Activated naive CD4-positive, alpha-beta T cell treated with anti-CD3 and anti-CD28 coated beads, Interleukin-2, amount 10 ng/mL, durations not matched to agents 7 days and 5 days (primary cell): ENCODE results near the gene GLP1R.
A peak's percentile ranks its signal among the peaks of the same experiment; 100 is the strongest.

Experiments
- CTCF ChIA-PET: fragments of 350-600 bp; sonication (Branson Sonifier 250); formaldehyde crosslinking; loops from one replicate; lab custom pipeline; 2021; ENCODE audit warnings: antibody characterized with exemption; lab: Charles Lee
- DNase-seq: peaks from one replicate; pipeline ENCODE4 v3.0.0-alpha.2; 2020
- H3K27ac Mint-ChIP-seq: one replicate; pipeline ENCODE4 v1.8.0; 2021; ENCODE audit warnings: mild to moderate bottlenecking, moderate library complexity, mixed read lengths
- H3K27me3 Mint-ChIP-seq: one replicate; pipeline ENCODE4 v1.8.0; 2021; ENCODE audit warnings: mild to moderate bottlenecking, mixed read lengths
- H3K36me3 Mint-ChIP-seq: one replicate; pipeline ENCODE4 v1.8.0; 2021; ENCODE audit warnings: mixed read lengths
- H3K4me1 Mint-ChIP-seq: one replicate; pipeline ENCODE4 v1.8.0; 2021; ENCODE audit warnings: mixed read lengths
- H3K4me3 Mint-ChIP-seq: one replicate; pipeline ENCODE4 v1.8.0; 2021; ENCODE audit warnings: mild to moderate bottlenecking, moderate library complexity, mixed read lengths
- H3K9me3 Mint-ChIP-seq: one replicate; pipeline ENCODE4 v1.8.0; 2021; ENCODE audit warnings: mixed read lengths

Gene GLP1R

GRCh38 chr6:39092124-39092523 is 43.5 kb downstream of the GLP1R start:
- H3K27me3 Mint-ChIP-seq, result peaks cover 41% of the 10 kb centered on the region
- no peak overlapping the region for H3K4me3 Mint-ChIP-seq
- H3K4me1 Mint-ChIP-seq, result no peaks in the 10 kb centered on the region
- CTCF ChIA-PET, result interaction anchor here (1.0 to 1.7 kb wide), 3 partner anchors 10 to 219 kb away, joined by 3 to 5 read pairs (median 5); no protein-coding TSS in a partner anchor
- H3K9me3 Mint-ChIP-seq, result no peaks in the 10 kb centered on the region
- no peak overlapping the region for H3K27ac Mint-ChIP-seq
- DNase-seq, result no peak
- no peaks in the 10 kb centered on the region for H3K36me3 Mint-ChIP-seq

GRCh38 chr6:39093149-39093708 is 44.6 kb downstream of the GLP1R start:
- Mint-ChIP-seq H3K27ac (no peak overlapping the region), H3K9me3 (no peaks in the 10 kb centered on the region), H3K4me1 (no peaks in the 10 kb centered on the region), H3K36me3 (no peaks in the 10 kb centered on the region), H3K27me3 (peaks cover 33% of the 10 kb centered on the region), H3K4me3 (no peak overlapping the region)
- no peak for DNase-seq
- CTCF ChIA-PET, result interaction anchor here (1.1 to 1.7 kb wide), 2 partner anchors 9 kb away, joined by 3 to 5 read pairs; no protein-coding TSS in a partner anchor

- Mint-ChIP-seq H3K4me1 (peaks cover 4% of the 10 kb centered on the region), H3K27ac (no peak overlapping the region), H3K36me3 (no peaks in the 10 kb centered on the region), H3K9me3 (no peaks in the 10 kb centered on the region), H3K27me3 (peaks cover 14% of the 10 kb centered on the region), H3K4me3 (no peak overlapping the region)
- CTCF ChIA-PET, result no interaction called here
- DNase-seq, result no peak
Observed at GRCh38 chr6:39095578-39095977, 47.0 kb downstream of the GLP1R start.

DNA sequence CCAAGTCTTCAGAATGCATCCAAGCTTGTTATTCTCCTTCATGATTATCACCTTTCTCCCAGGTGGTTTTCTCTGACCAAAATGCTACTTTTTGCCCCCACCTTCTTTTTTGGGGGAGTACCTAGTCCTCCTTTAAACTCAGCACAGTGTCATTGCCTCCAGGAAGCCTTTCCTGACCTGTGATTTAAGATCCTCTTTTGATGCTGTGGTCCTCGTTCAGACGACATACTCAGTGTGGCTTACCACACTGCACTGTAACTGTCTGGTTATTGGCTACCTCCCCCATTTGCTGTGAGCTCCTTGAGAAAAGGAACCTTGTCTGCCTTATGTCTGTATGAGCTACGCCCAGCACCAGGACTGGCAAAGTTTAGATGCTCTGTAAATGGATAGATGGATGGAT is 51.8 kb downstream of the GLP1R start:
- CTCF ChIA-PET, result interaction anchor here (1.1 to 1.8 kb wide), 3 partner anchors 12 to 203 kb away, joined by 3 to 4 read pairs (median 3); no protein-coding TSS in a partner anchor
- Mint-ChIP-seq H3K9me3 (no peaks in the 10 kb centered on the region), H3K4me1 (peaks cover 9% of the 10 kb centered on the region), H3K27me3 (no peaks in the 10 kb centered on the region), H3K36me3 (peaks cover 12% of the 10 kb centered on the region), H3K27ac (no peak overlapping the region), H3K4me3 (no peak overlapping the region)
- DNase-seq, result peak; percentile 35

DNA sequence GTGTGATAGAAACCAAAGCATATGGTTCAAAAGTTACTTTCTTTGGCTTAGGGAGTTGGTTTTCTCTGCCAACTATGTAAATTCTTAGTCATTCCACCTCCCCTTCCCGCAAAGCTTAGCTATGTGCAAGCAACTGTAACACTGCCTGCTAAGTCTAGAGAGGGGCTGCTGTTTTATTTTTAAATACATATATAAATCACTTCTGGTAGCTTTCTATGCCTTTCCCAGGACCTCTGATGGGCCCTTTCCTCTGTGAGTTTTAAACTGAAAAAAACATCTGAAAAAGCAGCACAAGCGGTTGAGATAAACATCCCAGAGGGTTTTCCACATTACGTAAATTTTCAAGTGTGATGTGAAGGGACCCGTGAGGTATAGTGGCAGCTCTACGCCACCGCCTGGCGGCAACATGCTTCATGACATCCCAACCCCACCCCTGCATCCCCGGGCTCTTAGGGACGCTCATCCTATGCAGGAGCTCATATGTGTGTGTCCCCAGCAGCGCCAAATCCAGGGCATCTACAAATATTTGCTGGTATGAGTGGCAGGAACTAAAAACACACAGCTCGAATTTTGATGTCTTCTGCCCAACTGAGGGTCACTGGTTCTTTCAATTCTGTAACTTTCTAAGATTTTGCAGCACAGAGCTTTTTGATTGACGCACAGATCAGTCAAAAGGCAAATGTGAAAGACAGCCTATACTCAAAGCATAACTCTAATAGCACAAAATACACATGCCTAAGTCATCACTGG is 53.7 kb downstream of the GLP1R start:
- H3K4me3 Mint-ChIP-seq, result no peak overlapping the region

GRCh38 chr6:39102821-39103136 is 54.2 kb downstream of the GLP1R start:
- Mint-ChIP-seq H3K36me3 (peaks cover 24% of the 10 kb centered on the region), H3K4me3 (no peak overlapping the region), H3K4me1 (peaks cover 9% of the 10 kb centered on the region), H3K27me3 (no peaks in the 10 kb centered on the region), H3K9me3 (no peaks in the 10 kb centered on the region), H3K27ac (no peak overlapping the region)
- CTCF ChIA-PET, result interaction anchor here (1.2 kb wide), 1 partner anchor 64 kb away, joined by 4 read pairs; no protein-coding TSS in a partner anchor
- DNase-seq, result no peak

More for the DNA sequence above, 53.7 kb downstream of the GLP1R start:
- H3K36me3 Mint-ChIP-seq, result peaks cover 24% of the 10 kb centered on the region
- CTCF ChIA-PET, result interaction anchor here (0.7 to 1.2 kb wide), 3 partner anchors 9 to 64 kb away, joined by 4 to 5 read pairs (median 4); no protein-coding TSS in a partner anchor
- no peaks in the 10 kb centered on the region for H3K27me3 Mint-ChIP-seq
- no peak for DNase-seq
- no peak overlapping the region for H3K27ac Mint-ChIP-seq
- H3K9me3 Mint-ChIP-seq, result no peaks in the 10 kb centered on the region
- H3K4me1 Mint-ChIP-seq, result peaks cover 9% of the 10 kb centered on the region

GRCh38 chr6:39104528-39104927 is 55.9 kb downstream of the GLP1R start:
- no peaks in the 10 kb centered on the region for H3K9me3 Mint-ChIP-seq
- H3K4me3 Mint-ChIP-seq, result no peak overlapping the region
- H3K27me3 Mint-ChIP-seq, result no peaks in the 10 kb centered on the region
- H3K27ac Mint-ChIP-seq, result no peak overlapping the region
- H3K36me3 Mint-ChIP-seq, result peaks cover 32% of the 10 kb centered on the region
- CTCF ChIA-PET, result no interaction called here
- peaks cover 14% of the 10 kb centered on the region for H3K4me1 Mint-ChIP-seq
- no peak for DNase-seq

DNA sequence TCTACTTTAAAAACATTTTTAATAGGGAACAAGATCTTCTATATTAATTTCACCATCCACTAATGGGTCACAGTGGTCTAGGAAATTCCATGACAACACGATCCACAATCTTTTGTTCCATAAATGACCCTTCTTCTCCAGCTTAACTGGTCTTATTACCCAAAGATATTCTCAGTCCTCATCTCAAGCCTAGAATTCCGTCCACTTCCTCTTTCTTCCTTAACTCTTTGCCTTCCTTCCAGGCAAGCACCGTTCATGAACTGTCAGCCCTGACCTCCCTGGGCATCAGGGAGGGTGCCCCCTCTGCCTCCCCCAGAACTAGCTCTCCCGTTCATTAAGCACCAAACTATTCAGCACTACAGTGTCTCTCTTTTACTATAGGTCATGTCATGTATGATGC is 58.5 kb downstream of the GLP1R start:
- CTCF ChIA-PET, result interaction anchor here (0.7 kb wide), 1 partner anchor 231 kb away, joined by 3 read pairs; no protein-coding TSS in a partner anchor
- no peaks in the 10 kb centered on the region for H3K9me3 Mint-ChIP-seq
- no peak overlapping the region for H3K27ac Mint-ChIP-seq
- H3K4me1 Mint-ChIP-seq, result peaks cover 26% of the 10 kb centered on the region
- peaks cover 45% of the 10 kb centered on the region for H3K36me3 Mint-ChIP-seq
- H3K4me3 Mint-ChIP-seq, result no peak overlapping the region
- no peak for DNase-seq
- no peaks in the 10 kb centered on the region for H3K27me3 Mint-ChIP-seq

- Mint-ChIP-seq H3K27ac (no peak overlapping the region), H3K27me3 (no peaks in the 10 kb centered on the region), H3K9me3 (no peaks in the 10 kb centered on the region), H3K4me3 (no peak overlapping the region), H3K4me1 (peaks cover 32% of the 10 kb centered on the region), H3K36me3 (peaks cover 49% of the 10 kb centered on the region)
- DNase-seq, result no peak
- CTCF ChIA-PET, result no interaction called here
Observed at GRCh38 chr6:39107641-39108040, 59.1 kb downstream of the GLP1R start.

GRCh38 chr6:39108041-39108839 is 59.7 kb downstream of the GLP1R start:
- Mint-ChIP-seq H3K4me1 (peaks cover 37% of the 10 kb centered on the region), H3K4me3 (no peak overlapping the region), H3K9me3 (no peaks in the 10 kb centered on the region), H3K27me3 (no peaks in the 10 kb centered on the region), H3K27ac (peak overlapping the region; percentile 26), H3K36me3 (peaks cover 49% of the 10 kb centered on the region)
- CTCF ChIA-PET, result no interaction called here
- no peak for DNase-seq

GRCh38 chr6:39111280-39111679 is 62.7 kb downstream of the GLP1R start:
- CTCF ChIA-PET, result interaction anchor here (0.6 to 1.0 kb wide), 2 partner anchors 41 to 136 kb away, joined by 3 read pairs; no protein-coding TSS in a partner anchor
- Mint-ChIP-seq H3K27me3 (no peaks in the 10 kb centered on the region), H3K4me3 (peak overlapping the region; percentile 64), H3K27ac (peak overlapping the region; percentile 88), H3K36me3 (peaks cover 31% of the 10 kb centered on the region), H3K4me1 (peaks cover 62% of the 10 kb centered on the region), H3K9me3 (no peaks in the 10 kb centered on the region)
- DNase-seq, result no peak

DNA sequence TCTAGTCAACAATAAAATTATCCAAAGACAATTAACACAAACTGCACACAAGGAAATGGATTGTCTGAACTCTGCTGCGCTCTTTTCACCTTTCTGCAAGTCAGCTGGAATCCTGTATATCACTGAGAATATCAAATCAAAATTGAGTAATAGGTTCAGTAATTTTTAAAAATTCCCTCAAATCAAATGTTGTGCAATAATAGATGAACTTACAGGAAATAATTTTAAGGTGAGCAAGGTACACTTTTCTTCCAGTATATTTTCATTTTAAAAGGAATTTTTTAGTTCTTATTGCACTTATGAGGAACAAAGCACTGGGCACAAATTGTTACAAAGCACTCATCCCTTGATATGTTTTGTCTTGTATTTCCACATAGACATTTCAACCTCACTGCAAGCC is 65.2 kb downstream of the GLP1R start:
- H3K4me1 Mint-ChIP-seq, result peaks cover 70% of the 10 kb centered on the region
- H3K27ac Mint-ChIP-seq, result peak overlapping the region; percentile 98
- DNase-seq, result no peak
- no peaks in the 10 kb centered on the region for H3K27me3 Mint-ChIP-seq
- H3K4me3 Mint-ChIP-seq, result peak overlapping the region; percentile 96
- peaks cover 22% of the 10 kb centered on the region for H3K36me3 Mint-ChIP-seq
- CTCF ChIA-PET, result no interaction called here
- no peaks in the 10 kb centered on the region for H3K9me3 Mint-ChIP-seq

DNA sequence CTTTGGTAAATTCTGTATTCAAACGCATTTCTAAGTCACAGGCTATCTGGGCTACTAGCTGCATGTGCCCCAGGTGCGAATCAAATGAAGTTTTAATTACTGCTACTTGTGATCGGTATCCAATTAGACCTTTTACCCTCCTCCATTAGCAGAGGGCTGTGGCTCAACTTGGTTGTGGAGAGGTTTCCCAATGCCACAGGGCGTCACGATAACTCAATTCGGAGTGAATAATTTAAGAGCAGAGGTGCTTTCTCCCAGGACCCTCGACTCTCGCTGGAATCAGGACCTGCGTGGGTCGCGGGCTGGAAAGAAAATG is 65.8 kb downstream of the GLP1R start:
- Mint-ChIP-seq H3K27me3 (no peaks in the 10 kb centered on the region), H3K27ac (peak overlapping the region; percentile 98), H3K4me1 (peaks cover 67% of the 10 kb centered on the region), H3K4me3 (peak overlapping the region; percentile 96), H3K9me3 (no peaks in the 10 kb centered on the region), H3K36me3 (peaks cover 18% of the 10 kb centered on the region)
- CTCF ChIA-PET, result no interaction called here
- DNase-seq, result no peak
